Vagina (tissue), 2 donors: Measurements from ENCODE around the gene HMCN2. TPM values are rescaled to one million over a fixed set of nuclear protein-coding genes. Genes with fewer than 3 reads are reported as not detected.

Experiments used
- DNase-seq, 2 donors: peaks; one replicate each; pipeline ENCODE4 v3.0.0-alpha.2; 2017; ENCODE audit errors: extremely low spot score in 2 of 2
- H3K27ac ChIP-seq: fragments of 200-600 bp; sonication (generic); one replicate; pipeline ENCODE4 v1.5.1; 2019
- H3K27me3 ChIP-seq: fragments of 200-600 bp; sonication (generic); one replicate; pipeline ENCODE4 v1.5.1; 2019
- H3K36me3 ChIP-seq, 2 donors: fragments of 200-600 bp; sonication (generic); one replicate each; pipeline ENCODE4 v1.5.1; 2017 to 2019
- H3K4me1 ChIP-seq: fragments of 200-600 bp; sonication (generic); one replicate; pipeline ENCODE4 v1.5.1; 2019
- H3K4me3 ChIP-seq, 2 donors: fragments of 200-600 bp; sonication (generic); 1 replicate in 1 of 2; 2 replicates in 1 of 2; pipeline ENCODE4 v1.5.1; 2016 to 2019
- H3K9me3 ChIP-seq: fragments of 200-600 bp; sonication (generic); one replicate; pipeline ENCODE4 v1.5.1; 2019
- CTCF ChIP-seq, 3 experiments: fragments of 450-650 bp in 2 of 3; fragments of 200-600 bp in 1 of 3; sonication (generic) in 1 of 3; IDR thresholded peaks; one replicate each; pipeline ENCODE4 v1.5.1; 2017 to 2019; ENCODE audit warnings: antibody characterized with exemption in 3 of 3, mild to moderate bottlenecking in 2 of 3, moderate library complexity in 2 of 3
- POLR2A ChIP-seq, 2 donors: fragments of 450-650 bp; IDR thresholded peaks; one replicate each; pipeline ENCODE4 v1.6.1; 2017; ENCODE audit warnings: antibody characterized with exemption in 2 of 2, mild to moderate bottlenecking in 2 of 2, moderate library complexity in 2 of 2
- POLR2AphosphoS5 ChIP-seq, 2 donors: sonication (generic); formaldehyde crosslinking; IDR thresholded peaks; one replicate each; pipeline ENCODE4 v1.9.0; 2017; ENCODE audit warnings: antibody characterized with exemption in 2 of 2, mild to moderate bottlenecking in 2 of 2, low read depth in 1 of 2; ENCODE audit not compliant: insufficient read depth in 1 of 2
- intact Hi-C: fragments of 100-400 bp; cut with DNase I; formaldehyde crosslinking; loops from one replicate; pipeline ENCODE4 v1.15.1; 2023
- total RNA-seq: library from RNA; depleted of rRNA; stranded (reverse); fragments of >200 nt; gene quantifications from one replicate; pipeline ENCODE4 v1.2.3, GENCODE V29; 2016

HMCN2 gene
- total RNA-seq, 1 donor from 2014 or later = 5.2 TPM

GRCh38 chr9:130437011-130437789, 171.6 kb downstream of the HMCN2 start:
- intact Hi-C loops = no loop called here
- Histone ChIP-seq H3K27ac (no peak overlapping the region), H3K4me3 (no peak overlapping the region), H3K36me3 (no peaks in the 10 kb centered on the region), H3K27me3 (no peaks in the 10 kb centered on the region), H3K4me1 (peaks cover 15% of the 10 kb centered on the region), H3K9me3 (peaks cover 4% of the 10 kb centered on the region)
- TF ChIP-seq CTCF (IDR thresholded peaks at IDR 0.05) (no peak), POLR2AphosphoS5 (IDR thresholded peaks at IDR 0.05; ENCODE audit: insufficient read depth in 1 of 2, low read depth in 1 of 2) (no peak), POLR2A (IDR thresholded peaks at IDR 0.05) (no peak)
- DNase-seq = no peak

- no peaks in the 10 kb centered on the region for H3K27me3 ChIP-seq
- H3K36me3 ChIP-seq = no peaks in the 10 kb centered on the region
- peaks cover 4% of the 10 kb centered on the region for H3K9me3 ChIP-seq
- H3K4me1 ChIP-seq = peaks cover 4% of the 10 kb centered on the region
- H3K27ac ChIP-seq = no peak overlapping the region
- intact Hi-C loops = no loop called here
- no peak for DNase-seq
- H3K4me3 ChIP-seq = no peak overlapping the region
- TF ChIP-seq POLR2AphosphoS5 (IDR thresholded peaks at IDR 0.05; ENCODE audit: insufficient read depth in 1 of 2, low read depth in 1 of 2) (no peak), CTCF (IDR thresholded peaks at IDR 0.05) (no peak), POLR2A (IDR thresholded peaks at IDR 0.05) (no peak)
These were observed 172.9 kb downstream of the HMCN2 start for GRCh38 chr9:130438382-130438981.

- no peaks in the 10 kb centered on the region for H3K36me3 ChIP-seq
- peaks cover 4% of the 10 kb centered on the region for H3K9me3 ChIP-seq
- no peak overlapping the region for H3K27ac ChIP-seq
- H3K4me3 ChIP-seq = no peak overlapping the region
- H3K4me1 ChIP-seq = peaks cover 20% of the 10 kb centered on the region
- no peaks in the 10 kb centered on the region for H3K27me3 ChIP-seq
- intact Hi-C loops = no loop called here
- TF ChIP-seq POLR2AphosphoS5 (IDR thresholded peaks at IDR 0.05; ENCODE audit: insufficient read depth in 1 of 2, low read depth in 1 of 2) (no peak), POLR2A (IDR thresholded peaks at IDR 0.05) (no peak), CTCF (IDR thresholded peaks at IDR 0.05) (no peak)
- DNase-seq = no peak
These were observed 175.5 kb downstream of the HMCN2 start for GRCh38 chr9:130441031-130441430.

- Histone ChIP-seq H3K27me3 (no peaks in the 10 kb centered on the region), H3K36me3 (no peaks in the 10 kb centered on the region), H3K27ac (no peak overlapping the region), H3K4me1 (peaks cover 39% of the 10 kb centered on the region), H3K4me3 (no peak overlapping the region), H3K9me3 (peaks cover 4% of the 10 kb centered on the region)
- TF ChIP-seq CTCF (IDR thresholded peaks at IDR 0.05) (no peak), POLR2A (IDR thresholded peaks at IDR 0.05) (no peak), POLR2AphosphoS5 (IDR thresholded peaks at IDR 0.05; ENCODE audit: insufficient read depth in 1 of 2, low read depth in 1 of 2) (no peak)
- intact Hi-C loops = no loop called here
- no peak for DNase-seq
These were observed 177.3 kb downstream of the HMCN2 start for GRCh38 chr9:130442746-130443455.
